ENCODE measurements around the gene SLC25A10.

The SLC25A10 gene

DNA sequence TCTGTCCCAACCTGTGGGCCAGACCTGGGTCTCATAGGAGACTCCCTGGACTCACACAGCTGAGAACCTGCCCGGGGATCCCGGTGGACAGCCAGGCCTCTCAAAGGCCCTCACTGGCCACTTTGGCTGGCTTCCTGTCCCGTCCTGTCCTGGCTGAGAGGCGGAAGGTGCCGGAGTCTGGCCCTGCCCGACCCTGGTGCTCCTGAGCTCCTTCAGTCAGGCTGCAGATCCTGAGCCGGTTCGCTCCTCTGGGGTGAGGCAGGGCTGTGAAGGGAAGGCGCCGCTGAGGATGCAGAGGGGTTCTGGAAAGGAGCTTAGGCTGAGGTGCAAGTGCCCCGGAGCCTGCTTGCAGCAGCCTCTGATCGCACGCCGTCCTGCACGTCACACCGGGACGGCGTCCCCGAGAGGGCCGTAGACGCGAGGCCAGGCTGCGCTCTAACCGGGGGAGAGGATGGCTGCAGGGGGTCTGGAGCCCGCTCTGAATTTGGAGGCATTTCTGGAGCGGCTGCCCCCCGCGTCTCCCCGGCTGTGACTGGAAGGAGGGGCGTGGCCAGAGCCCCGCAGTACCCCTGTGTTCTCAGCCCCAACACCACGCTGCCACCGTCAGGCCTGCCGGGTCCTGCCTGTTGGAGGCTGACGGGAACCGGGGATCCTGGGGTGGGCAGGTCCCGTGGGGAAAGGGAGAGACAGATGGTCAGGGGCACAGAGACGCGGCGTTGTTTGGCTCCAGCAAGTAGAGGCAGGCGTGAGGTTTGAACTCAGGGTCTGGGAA is 24.1 kb upstream of the SLC25A10 start:
- DNase-seq (ENCODE audit: low read depth): no peak

DNA sequence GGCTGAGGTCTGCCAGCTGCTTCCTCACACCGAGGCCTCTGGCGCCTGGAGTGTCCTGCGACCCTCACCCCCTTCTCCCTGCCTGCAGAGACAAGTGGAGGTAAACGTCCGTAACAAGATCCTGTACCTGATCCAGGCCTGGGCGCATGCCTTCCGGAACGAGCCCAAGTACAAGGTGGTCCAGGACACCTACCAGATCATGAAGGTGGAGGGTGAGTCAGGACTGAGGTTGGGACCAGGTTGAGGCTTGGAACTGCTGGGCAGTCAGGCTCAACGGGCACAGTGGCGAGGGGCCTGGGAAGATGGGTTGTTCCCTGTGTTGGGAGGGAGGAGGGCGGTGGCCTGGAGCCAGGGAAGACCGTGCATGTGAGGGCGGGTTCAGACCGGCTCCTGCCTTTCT is 23.5 kb upstream of the SLC25A10 start:
- no peak for DNase-seq (ENCODE audit: low read depth)

DNA sequence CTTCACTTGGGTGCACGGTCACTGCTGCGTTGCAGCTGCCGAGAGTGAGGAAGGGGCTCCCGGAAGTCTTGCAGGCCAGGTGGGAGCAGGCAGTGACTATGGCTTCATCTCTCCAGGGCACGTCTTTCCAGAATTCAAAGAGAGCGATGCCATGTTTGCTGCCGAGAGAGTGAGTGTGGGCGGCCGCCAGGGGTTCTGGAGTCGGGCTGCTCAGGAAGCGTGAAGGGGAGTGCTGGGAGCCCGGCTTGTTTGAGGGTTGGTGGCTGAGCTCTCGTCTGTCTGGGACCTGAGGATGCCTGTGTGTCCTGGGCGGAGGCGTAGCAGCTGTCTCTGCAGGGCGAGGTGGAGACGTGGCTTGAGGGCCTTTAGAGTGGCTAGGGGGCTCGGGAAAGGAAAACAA is 22.0 kb upstream of the SLC25A10 start:
- DNase-seq (ENCODE audit: low read depth): no peak

DNA sequence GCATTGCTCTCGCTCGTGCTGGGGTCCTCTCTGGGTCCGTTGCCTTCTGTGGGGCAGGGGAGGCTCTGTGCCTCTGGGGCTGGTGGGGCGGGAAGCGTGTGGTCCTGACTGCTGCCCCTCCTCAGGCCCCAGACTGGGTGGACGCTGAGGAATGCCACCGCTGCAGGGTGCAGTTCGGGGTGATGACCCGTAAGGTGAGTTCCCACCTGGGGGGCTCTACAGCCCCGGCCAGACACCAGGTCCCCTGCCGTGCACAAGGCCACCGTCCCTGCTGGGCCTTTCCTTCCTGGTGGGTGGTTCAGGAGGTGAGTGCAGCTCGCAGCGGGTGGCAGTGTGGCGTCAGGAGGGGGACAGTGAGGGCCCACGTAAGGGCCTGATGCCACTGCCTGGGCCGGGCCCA is 21.5 kb upstream of the SLC25A10 start:
- no peak for DNase-seq (ENCODE audit: low read depth)

DNA sequence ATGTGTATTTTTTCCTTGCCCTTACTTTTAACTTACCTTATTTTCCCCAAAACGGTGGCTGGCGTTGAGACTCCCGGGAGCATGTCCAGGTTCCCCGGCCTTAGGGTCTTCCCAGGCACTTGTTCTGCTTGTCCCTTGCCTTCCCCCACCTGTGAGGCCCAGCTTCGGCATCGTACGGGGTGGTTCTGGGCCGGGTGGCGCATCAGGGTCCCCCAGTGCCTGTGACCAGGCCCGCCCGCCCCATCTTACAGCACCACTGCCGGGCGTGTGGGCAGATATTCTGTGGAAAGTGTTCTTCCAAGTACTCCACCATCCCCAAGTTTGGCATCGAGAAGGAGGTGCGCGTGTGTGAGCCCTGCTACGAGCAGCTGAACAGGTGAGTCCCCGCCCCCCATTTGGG is 20.9 kb upstream of the SLC25A10 start:
- DNase-seq (ENCODE audit: low read depth): no peak

- no peak for DNase-seq (ENCODE audit: low read depth)
These were observed 20.5 kb upstream of the SLC25A10 start for GRCh38 chr17:81691608-81692007.

- no peak for DNase-seq (ENCODE audit: low read depth)
These were observed 18.4 kb upstream of the SLC25A10 start for GRCh38 chr17:81693509-81694210.

DNA sequence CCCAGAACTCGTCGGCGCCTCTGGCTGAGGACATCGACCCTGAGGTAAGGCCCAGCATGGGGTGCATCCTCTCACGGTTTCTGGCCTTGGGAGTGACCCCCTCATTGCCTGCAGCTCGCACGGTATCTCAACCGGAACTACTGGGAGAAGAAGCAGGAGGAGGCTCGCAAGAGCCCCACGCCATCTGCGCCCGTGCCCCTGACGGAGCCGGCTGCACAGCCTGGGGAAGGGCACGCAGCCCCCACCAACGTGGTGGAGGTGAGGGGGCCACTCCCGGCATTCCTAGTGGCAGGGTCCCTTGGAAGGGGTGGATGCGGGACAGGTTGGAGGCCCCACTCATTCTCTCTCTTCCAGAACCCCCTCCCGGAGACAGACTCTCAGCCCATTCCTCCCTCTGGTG is 17.3 kb upstream of the SLC25A10 start:
- DNase-seq (ENCODE audit: low read depth): no peak

- DNase-seq (ENCODE audit: low read depth): no peak
These were observed 16.9 kb upstream of the SLC25A10 start for GRCh38 chr17:81695211-81695610.

- no peak for DNase-seq (ENCODE audit: low read depth)
These were observed 16.3 kb upstream of the SLC25A10 start for GRCh38 chr17:81695801-81696200.

DNA sequence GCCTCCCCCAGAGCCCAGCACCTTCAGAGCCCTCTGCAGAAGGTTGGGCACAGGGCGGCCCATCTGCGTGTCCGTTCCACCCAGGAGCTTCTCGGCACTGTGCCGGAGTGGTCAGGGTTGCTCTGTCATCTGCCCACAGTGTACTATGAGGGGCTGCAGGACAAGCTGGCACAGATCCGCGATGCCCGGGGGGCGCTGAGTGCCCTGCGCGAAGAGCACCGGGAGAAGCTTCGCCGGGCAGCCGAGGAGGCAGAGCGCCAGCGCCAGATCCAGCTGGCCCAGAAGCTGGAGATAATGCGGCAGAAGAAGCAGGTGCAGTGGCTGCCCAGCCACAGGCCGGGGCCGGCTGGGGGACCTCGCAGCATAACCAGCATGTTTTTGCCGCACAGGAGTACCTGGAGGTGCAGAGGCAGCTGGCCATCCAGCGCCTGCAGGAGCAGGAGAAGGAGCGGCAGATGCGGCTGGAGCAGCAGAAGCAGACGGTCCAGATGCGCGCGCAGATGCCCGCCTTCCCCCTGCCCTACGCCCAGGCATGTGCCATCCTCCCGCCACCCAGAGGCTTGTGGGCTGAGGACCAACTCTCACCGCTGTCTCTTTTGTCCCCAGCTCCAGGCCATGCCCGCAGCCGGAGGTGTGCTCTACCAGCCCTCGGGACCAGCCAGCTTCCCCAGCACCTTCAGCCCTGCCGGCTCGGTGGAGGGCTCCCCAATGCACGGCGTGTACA is 15.7 kb upstream of the SLC25A10 start:
- no peak for DNase-seq (ENCODE audit: low read depth)

- DNase-seq (ENCODE audit: low read depth): no peak
These were observed 14.6 kb upstream of the SLC25A10 start for GRCh38 chr17:81697261-81698044.

GRCh38 chr17:81700353-81701287 is 11.5 kb upstream of the SLC25A10 start:
- no peak for DNase-seq (ENCODE audit: low read depth)

GRCh38 chr17:81701288-81702071 is 10.6 kb upstream of the SLC25A10 start:
- no peak for DNase-seq (ENCODE audit: low read depth)

GRCh38 chr17:81702934-81703746 is 8.9 kb upstream of the SLC25A10 start, which contains the start of gene MRPL12:
Gene MRPL12 (plus strand): TSS chr17:81703367. CDS start chr17:81703502, 135 bp downstream.
- peak; percentile 82 for DNase-seq (ENCODE audit: low read depth)

DNA sequence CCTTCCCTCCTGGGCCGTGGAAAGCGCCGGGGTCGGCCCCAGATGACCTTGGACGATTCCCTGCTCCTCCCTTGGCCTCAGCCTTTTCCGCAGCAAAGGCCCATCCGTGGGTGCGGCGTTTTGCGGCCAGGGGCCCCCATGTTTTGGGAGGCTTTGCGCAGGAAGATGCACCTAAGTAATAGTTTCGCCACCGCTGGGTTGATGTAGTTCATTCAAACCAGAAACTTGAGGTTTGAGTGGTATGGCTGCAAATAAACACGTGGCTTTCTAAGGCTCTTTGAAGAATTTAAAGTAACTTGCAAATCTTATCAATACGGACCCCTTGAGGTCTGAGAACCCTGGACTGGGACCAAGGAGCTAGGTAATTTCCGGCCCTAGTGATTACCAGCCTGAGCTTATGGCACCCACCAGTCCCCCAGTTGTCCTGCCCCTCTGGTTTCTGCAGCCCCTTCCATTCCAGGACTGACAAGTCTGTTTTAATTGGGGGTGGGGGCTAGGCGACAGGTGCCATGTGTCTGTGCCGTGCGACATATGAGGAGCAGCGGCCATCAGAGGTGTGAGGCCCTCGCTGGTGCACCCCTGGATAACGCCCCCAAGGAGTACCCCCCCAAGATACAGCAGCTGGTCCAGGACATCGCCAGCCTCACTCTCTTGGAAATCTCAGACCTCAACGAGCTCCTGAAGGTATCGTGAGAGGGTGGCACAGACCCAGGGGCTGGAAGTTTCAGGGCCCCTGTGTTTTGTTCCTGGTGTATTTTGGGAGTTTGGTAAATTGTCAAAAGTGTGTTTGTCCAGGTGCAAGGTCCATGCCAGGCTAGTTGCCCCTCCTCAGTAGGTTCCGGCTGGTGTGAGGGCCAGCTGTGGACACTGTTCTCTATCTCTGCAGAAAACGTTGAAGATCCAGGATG is 8.1 kb upstream of the SLC25A10 start:
- no peak for DNase-seq (ENCODE audit: low read depth)

DNA sequence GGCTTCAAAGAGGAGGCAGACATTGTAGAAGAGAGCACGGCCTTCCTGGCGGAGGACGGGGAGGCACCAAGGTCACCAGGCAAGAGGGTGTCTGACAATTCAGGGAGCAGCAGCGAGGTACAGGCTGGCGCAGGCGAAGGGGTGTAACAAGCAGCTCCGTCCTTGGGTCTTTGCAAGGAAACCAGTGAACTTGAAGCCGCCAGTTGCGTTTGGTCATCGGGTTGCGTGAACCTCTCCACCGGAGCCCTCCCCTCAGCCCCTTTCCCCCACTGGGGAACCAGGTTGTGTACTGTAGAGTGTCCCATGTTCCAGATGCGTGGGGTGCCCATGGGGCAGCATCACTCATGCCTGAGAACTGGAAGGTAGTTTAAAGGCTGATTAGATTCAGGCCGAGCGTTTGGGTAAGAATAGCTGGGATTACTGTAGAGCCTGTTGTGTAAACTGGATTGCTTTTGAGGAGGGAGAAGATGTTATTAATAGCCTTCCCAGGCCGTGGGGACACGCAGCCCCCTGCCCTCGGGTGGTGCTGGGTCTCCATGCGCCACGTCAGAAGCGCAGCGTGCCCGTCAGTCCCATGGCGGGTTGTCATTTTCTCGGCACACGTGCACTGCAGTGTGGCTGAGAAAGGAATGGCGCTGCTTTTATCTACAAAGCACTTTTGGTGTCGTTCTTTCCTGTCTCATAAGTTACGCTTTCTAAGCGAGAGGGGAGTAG is 6.4 kb upstream of the SLC25A10 start:
- DNase-seq (ENCODE audit: low read depth): no peak

DNA sequence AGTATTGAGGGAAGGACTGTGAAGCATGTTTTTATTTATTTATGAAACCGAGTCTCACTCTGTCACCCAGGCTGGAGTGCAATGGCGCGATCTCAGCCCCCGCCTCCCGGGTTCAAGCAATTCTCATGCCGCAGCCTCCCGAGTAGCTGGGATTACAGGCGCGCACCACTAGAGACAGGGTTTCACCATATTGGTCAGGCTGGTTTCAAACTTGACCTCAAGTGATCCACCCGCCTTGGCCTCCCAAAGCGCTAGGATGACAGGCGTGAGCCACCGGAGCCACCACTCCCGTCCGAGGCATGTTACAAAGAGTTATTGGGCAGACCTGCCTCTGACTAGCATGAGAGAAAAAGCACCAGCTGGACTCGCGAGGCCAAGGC is 5.9 kb upstream of the SLC25A10 start:
- no peak for DNase-seq (ENCODE audit: low read depth)
